HCT116 (cell line): ENCODE results near the gene PREX1. TPM values are rescaled to one million over a fixed set of nuclear protein-coding genes. Genes with fewer than 3 reads are reported as not detected.

Experiments
- ATAC-seq: fragments of 200-7000 bp; cut with Tn5 transposase; 2 replicates; pipeline ENCODE4 v1.9.1; 2020; ENCODE audit warnings: mild to moderate bottlenecking, moderate library complexity
- BruUV-seq: library from RNA; stranded (reverse); fragments of 400-500 nt; replicated peaks from 2 replicates; lab custom pipeline; 2021; lab: Mats Ljungman, UMichigan
- CTCF ChIA-PET: fragments of 300-600 bp; sonication (Branson Sonifier 250); formaldehyde crosslinking; loops from one replicate; lab custom pipeline; 2021; ENCODE audit warnings: antibody characterized with exemption; lab: Charles Lee
- POLR2A ChIA-PET: fragments of 300-600, 350-600 bp; sonication (Branson Sonifier 250); formaldehyde crosslinking; loops from one replicate; lab custom pipeline; 2021; ENCODE audit warnings: antibody characterized with exemption; lab: Charles Lee
- RAD21 ChIA-PET, 2 experiments: fragments of 300-600 bp; sonication (Branson Sonifier 250); formaldehyde crosslinking; loops; one replicate each; lab custom pipeline; 2023; ENCODE audit warnings: low total read pairs in 2 of 2; ENCODE audit not compliant: uncharacterized antibody in 2 of 2, unreplicated experiment in 2 of 2, low non-redundant PET in 1 of 2; lab: Charles Lee
- DNase-seq: peaks from one replicate; pipeline ENCODE4 v3.0.0-alpha.2; 2010; ENCODE audit warnings: low read depth, low spot score
- H2AFZ ChIP-seq: fragments of 200-600 bp; shearing (Covaris generic), sonication (generic); 2 replicates; pipeline ENCODE4 v1.6.1; 2017; ENCODE audit warnings: low read depth, mixed run types, mixed read lengths, antibody characterized with exemption, low read length; ENCODE audit not compliant: poor library complexity, severe bottlenecking
- H3K27ac ChIP-seq: 2 replicates; pipeline ENCODE4 v1.5.1; 2012; ENCODE audit warnings: low read depth, low read length
- H3K27me3 ChIP-seq: fragments of 200-600 bp; sonication (generic); 2 replicates; pipeline ENCODE4 v1.6.1; 2016; ENCODE audit warnings: mixed run types, low read length, mixed read lengths; ENCODE audit not compliant: insufficient read depth
- H3K36me3 ChIP-seq, 2 experiments: fragments of 200-500 bp in 1 of 2; fragments of 200-600 bp in 1 of 2; sonication (Bioruptor generic) in 1 of 2; sonication (generic) in 1 of 2; 2 replicates each; pipeline versions ENCODE4 v1.5.1 to v1.6.1; 2014 to 2016; ENCODE audit warnings: low read length in 2 of 2, inconsistent platforms in 1 of 2, mixed read lengths in 1 of 2, mixed run types in 1 of 2; ENCODE audit not compliant: insufficient read depth in 2 of 2, control insufficient read depth in 1 of 2
- H3K4me1 ChIP-seq, 2 experiments: fragments of 200-600 bp in 1 of 2; sonication (generic) in 1 of 2; 2 replicates each; pipeline versions ENCODE4 v1.5.1 to v1.6.1; 2012 to 2017; ENCODE audit warnings: low read length in 2 of 2, inconsistent platforms in 1 of 2, mild to moderate bottlenecking in 1 of 2, mixed read lengths in 1 of 2, mixed run types in 1 of 2, moderate library complexity in 1 of 2; ENCODE audit not compliant: insufficient read depth in 2 of 2, control insufficient read depth in 1 of 2
- H3K4me2 ChIP-seq: fragments of 200-600 bp; sonication (generic); 2 replicates; pipeline ENCODE4 v1.6.1; 2017; ENCODE audit warnings: mixed run types, low read length, mixed read lengths
- H3K4me3 ChIP-seq, 2 experiments: fragments of 200-600 bp in 1 of 2; sonication (generic) in 1 of 2; replicated peaks in 1 of 2; 2 replicates each; pipeline ENCODE4 v1.5.1; 2011 to 2016; ENCODE audit warnings: low read length in 2 of 2, control low read depth in 1 of 2, low read depth in 1 of 2, mild to moderate bottlenecking in 1 of 2, mixed read lengths in 1 of 2, mixed run types in 1 of 2
- H3K79me2 ChIP-seq: fragments of 200-600 bp; sonication (generic); 2 replicates; pipeline ENCODE4 v1.6.1; 2017; ENCODE audit warnings: mild to moderate bottlenecking, mixed run types, low read length, moderate library complexity, mixed read lengths; ENCODE audit not compliant: insufficient read depth
- H3K9ac ChIP-seq: fragments of 200-600 bp; sonication (generic); 2 replicates; pipeline ENCODE4 v1.6.1; 2016; ENCODE audit warnings: low read length, mixed read lengths
- H3K9me2 ChIP-seq: fragments of 200-600 bp; sonication (generic), shearing (Covaris generic); 2 replicates; pipeline ENCODE4 v1.6.1; 2017; ENCODE audit warnings: mixed run types, mild to moderate bottlenecking, moderate library complexity; ENCODE audit not compliant: insufficient read depth
- H3K9me3 ChIP-seq, 2 experiments: fragments of 200-500 bp in 1 of 2; fragments of 200-600 bp in 1 of 2; sonication (Bioruptor generic) in 1 of 2; sonication (generic) in 1 of 2; 2 replicates each; pipeline ENCODE4 v1.6.1; 2014 to 2017; ENCODE audit warnings: low read length in 2 of 2, mixed read lengths in 2 of 2, inconsistent platforms in 1 of 2, low read depth in 1 of 2, mild to moderate bottlenecking in 1 of 2, mixed run types in 1 of 2, moderate library complexity in 1 of 2; ENCODE audit not compliant: control insufficient read depth in 1 of 2, insufficient read depth in 1 of 2
- H4K20me1 ChIP-seq: fragments of 200-600 bp; sonication (generic), shearing (Covaris generic); 2 replicates; pipeline ENCODE4 v1.6.1; 2017; ENCODE audit warnings: mixed run types, mild to moderate bottlenecking, moderate library complexity; ENCODE audit not compliant: insufficient read depth
- EZH2phosphoT487 ChIP-seq: fragments of 200-600 bp; IDR thresholded peaks from 2 replicates; pipeline ENCODE4 v1.6.1; 2018; ENCODE audit warnings: antibody characterized with exemption, borderline replicate concordance
- FOSL1 ChIP-seq: IDR thresholded peaks from 2 replicates; pipeline ENCODE4 v1.6.1; 2012; ENCODE audit warnings: low read depth
- JUND ChIP-seq: IDR thresholded peaks from 2 replicates; pipeline ENCODE4 v1.6.1; 2012
- POLR2AphosphoS5 ChIP-seq: IDR thresholded peaks from 2 replicates; pipeline ENCODE4 v1.6.1; 2011; ENCODE audit warnings: mild to moderate bottlenecking, low read depth, low read length, moderate library complexity
- SP1 ChIP-seq: IDR thresholded peaks from 2 replicates; pipeline ENCODE4 v1.6.1; 2012; ENCODE audit warnings: low read depth
- SRF ChIP-seq: IDR thresholded peaks from 2 replicates; pipeline ENCODE4 v1.6.1; 2012; ENCODE audit warnings: low read depth
- TCF7L2 ChIP-seq: IDR thresholded peaks from 2 replicates; pipeline ENCODE4 v1.7.0; 2011; ENCODE audit warnings: borderline replicate concordance, inconsistent platforms; ENCODE audit not compliant: insufficient read depth, insufficient read length; ENCODE audit errors: extremely low read depth
- intact Hi-C: fragments of 100-400 bp; cut with micrococcal nuclease; formaldehyde crosslinking; loops from 2 replicates; pipeline ENCODE4 v1.10.0; 2022
- total RNA-seq: library from RNA; stranded (reverse); gene quantifications from one replicate; pipeline ENCODE4 v1.2.1, GENCODE V29; 2021; ENCODE audit not compliant: unreplicated experiment
- TF ChIP-seq, protein P1 (sequence below): IDR thresholded peaks from 2 replicates; pipeline ENCODE4 v1.6.1; 2011; ENCODE audit warnings: mild to moderate bottlenecking, low read length, moderate library complexity; ENCODE audit not compliant: insufficient replicate concordance; ENCODE audit errors: extremely low read depth
- TF ChIP-seq, protein P2 (sequence below): IDR thresholded peaks from 2 replicates; pipeline ENCODE4 v1.6.1; 2012

The PREX1 gene
- total RNA-seq, 1 experiment from 2014 or later = 6.1 TPM

- ChIA-PET POLR2A (no interaction called here), CTCF (no interaction called here), RAD21 (no interaction called here)
- TF ChIP-seq, protein P1, sequence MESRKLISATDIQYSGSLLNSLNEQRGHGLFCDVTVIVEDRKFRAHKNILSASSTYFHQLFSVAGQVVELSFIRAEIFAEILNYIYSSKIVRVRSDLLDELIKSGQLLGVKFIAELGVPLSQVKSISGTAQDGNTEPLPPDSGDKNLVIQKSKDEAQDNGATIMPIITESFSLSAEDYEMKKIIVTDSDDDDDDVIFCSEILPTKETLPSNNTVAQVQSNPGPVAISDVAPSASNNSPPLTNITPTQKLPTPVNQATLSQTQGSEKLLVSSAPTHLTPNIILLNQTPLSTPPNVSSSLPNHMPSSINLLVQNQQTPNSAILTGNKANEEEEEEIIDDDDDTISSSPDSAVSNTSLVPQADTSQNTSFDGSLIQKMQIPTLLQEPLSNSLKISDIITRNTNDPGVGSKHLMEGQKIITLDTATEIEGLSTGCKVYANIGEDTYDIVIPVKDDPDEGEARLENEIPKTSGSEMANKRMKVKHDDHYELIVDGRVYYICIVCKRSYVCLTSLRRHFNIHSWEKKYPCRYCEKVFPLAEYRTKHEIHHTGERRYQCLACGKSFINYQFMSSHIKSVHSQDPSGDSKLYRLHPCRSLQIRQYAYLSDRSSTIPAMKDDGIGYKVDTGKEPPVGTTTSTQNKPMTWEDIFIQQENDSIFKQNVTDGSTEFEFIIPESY = no peak
- no peak for TF ChIP-seq TCF7L2
- TF ChIP-seq EZH2phosphoT487 = no peak
- no peak for TF ChIP-seq SP1
- no peak for TF ChIP-seq POLR2AphosphoS5
- TF ChIP-seq JUND = no peak
- DNase-seq (no peak), ATAC-seq (no peak)
- no peaks in the 10 kb centered on the region for H3K79me2 ChIP-seq
- no peaks in the 10 kb centered on the region for H3K27me3 ChIP-seq
- H3K36me3 ChIP-seq = no peaks in the 10 kb centered on the region
- BruUV-seq = no TSS peak
- H4K20me1 ChIP-seq = no peaks in the 10 kb centered on the region
- no peak overlapping the region for H3K4me3 ChIP-seq
- peaks cover 0 to 9% of the 10 kb centered on the region in 2 experiments; a peak in 2 of 4 replicates for H3K4me1 ChIP-seq
- intact Hi-C loops = no loop called here
- no peak overlapping the region for H3K9ac ChIP-seq
- no peak overlapping the region for H3K27ac ChIP-seq
- no peaks in the 10 kb centered on the region for H3K9me2 ChIP-seq
- H3K4me2 ChIP-seq = no peak overlapping the region
- no peaks in the 10 kb centered on the region for H3K9me3 ChIP-seq
- H2AFZ ChIP-seq = no peak overlapping the region
Observed at GRCh38 chr20:48771542-48771941, 56.3 kb downstream of the PREX1 start.

- intact Hi-C loops = no loop called here
- H3K9me3 ChIP-seq = no peaks in the 10 kb centered on the region
- no peak overlapping the region for H3K4me2 ChIP-seq
- H2AFZ ChIP-seq = no peak overlapping the region
- DNase-seq = no peak
- ChIA-PET CTCF (no interaction called here), RAD21 (no interaction called here), POLR2A (no interaction called here)
- TF ChIP-seq, protein P2, sequence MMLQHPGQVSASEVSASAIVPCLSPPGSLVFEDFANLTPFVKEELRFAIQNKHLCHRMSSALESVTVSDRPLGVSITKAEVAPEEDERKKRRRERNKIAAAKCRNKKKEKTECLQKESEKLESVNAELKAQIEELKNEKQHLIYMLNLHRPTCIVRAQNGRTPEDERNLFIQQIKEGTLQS = no peak
- no peak for TF ChIP-seq SRF
- no peak for TF ChIP-seq JUND
- no peak for TF ChIP-seq SP1
- no peak for TF ChIP-seq EZH2phosphoT487
- TF ChIP-seq FOSL1 = no peak
- H3K4me1 ChIP-seq = peaks cover 0 to 9% of the 10 kb centered on the region in 2 experiments; a peak in 2 of 4 replicates
- no peaks in the 10 kb centered on the region for H3K79me2 ChIP-seq
- no peaks in the 10 kb centered on the region for H4K20me1 ChIP-seq
- BruUV-seq = no TSS peak
- no peaks in the 10 kb centered on the region for H3K27me3 ChIP-seq
- H3K9me2 ChIP-seq = no peaks in the 10 kb centered on the region
- no peaks in the 10 kb centered on the region for H3K36me3 ChIP-seq
- no peak for ATAC-seq
- H3K4me3 ChIP-seq = no peak overlapping the region
- no peak overlapping the region for H3K9ac ChIP-seq
- H3K27ac ChIP-seq = no peak overlapping the region
Observed at GRCh38 chr20:48770700-48771442, 56.9 kb downstream of the PREX1 start.
